Gastrocnemius medialis (tissue), 4 donors: ENCODE measurements around the gene KIAA0040. TPM values are rescaled to one million over a fixed set of nuclear protein-coding genes. Genes with fewer than 3 reads are reported as not detected.

Source experiments
- ATAC-seq, 2 donors: fragments of 150-250 bp; one replicate each; pipeline ENCODE4 v1.9.1; 2016
- DNase-seq, 2 donors: peaks; one replicate each; pipeline ENCODE4 v3.0.0-alpha.2; 2019
- H3K27ac ChIP-seq, 4 donors: fragments of 200-600 bp; sonication (generic); 1 replicate in 1 of 4; 2 replicates in 3 of 4; pipeline ENCODE4 v1.5.1; 2016 to 2018; ENCODE audit warnings: mild to moderate bottlenecking in 2 of 4, moderate library complexity in 1 of 4
- H3K27me3 ChIP-seq, 3 donors: fragments of 200-600 bp; sonication (generic) in 2 of 3; 1 replicate in 1 of 3; 2 replicates in 2 of 3; pipeline versions ENCODE4 v1.5.1 to v1.6.0; 2016 to 2019; ENCODE audit warnings: mild to moderate bottlenecking in 1 of 3, moderate library complexity in 1 of 3
- H3K36me3 ChIP-seq, 2 donors: fragments of 200-600 bp; sonication (generic) in 1 of 2; one replicate each; pipeline ENCODE4 v1.5.1; 2017 to 2018
- H3K4me1 ChIP-seq, 2 donors: fragments of 200-600 bp; sonication (generic) in 1 of 2; one replicate each; pipeline ENCODE4 v1.5.1; 2016 to 2017; ENCODE audit warnings: mild to moderate bottlenecking in 2 of 2
- H3K4me3 ChIP-seq, 4 donors: fragments of 200-600 bp; sonication (generic) in 3 of 4; 1 replicate in 1 of 4; 2 replicates in 3 of 4; pipeline ENCODE4 v1.5.1; 2016 to 2019; ENCODE audit warnings: mild to moderate bottlenecking in 2 of 4
- H3K9me3 ChIP-seq, 3 donors: fragments of 200-600 bp; sonication (generic) in 2 of 3; 1 replicate in 1 of 3; 2 replicates in 2 of 3; pipeline ENCODE4 v1.5.1; 2016 to 2019
- CTCF ChIP-seq, 5 experiments: fragments of 450-650 bp in 3 of 5; fragments of 200-600 bp in 2 of 5; sonication (generic) in 2 of 5; IDR thresholded peaks in 4 of 5; conservative IDR thresholded peaks in 1 of 5; 1 replicate in 4 of 5; 2 replicates in 1 of 5; pipeline ENCODE4 v1.5.1; 2016 to 2019; ENCODE audit warnings: antibody characterized with exemption in 5 of 5, mild to moderate bottlenecking in 3 of 5, moderate library complexity in 3 of 5
- POLR2A ChIP-seq, 2 donors: fragments of 450-650 bp; IDR thresholded peaks; one replicate each; pipeline ENCODE4 v1.6.1; 2017; ENCODE audit warnings: antibody characterized with exemption in 2 of 2, mild to moderate bottlenecking in 2 of 2, moderate library complexity in 2 of 2
- in situ Hi-C, 4 donors: fragments of 200-750 bp; cut with MboI; loops; one replicate each; pipeline versions ENCODE4 v1.15.0 to v1.8.0; 2017; ENCODE audit warnings: low sequenced_read_pairs in 4 of 4
- intact Hi-C: fragments of 100-400 bp; cut with DNase I; formaldehyde crosslinking; loops from one replicate; pipeline ENCODE4 v1.15.1; 2023; ENCODE audit warnings: low total_unique reads
- total RNA-seq, 4 donors: library from RNA; depleted of rRNA; stranded (reverse); fragments of >200 nt; gene quantifications; one replicate each; pipeline versions ENCODE4 v1.1.0 to v1.2.3, GENCODE V29; 2016

KIAA0040 gene
- total RNA-seq, 4 donors from 2014 or later, result 17.5 to 33.1 (median 19.5) TPM

GRCh38 chr1:175166746-175167145 is 25.8 kb downstream of the KIAA0040 start:
- intact Hi-C loops, result no loop called here

DNA sequence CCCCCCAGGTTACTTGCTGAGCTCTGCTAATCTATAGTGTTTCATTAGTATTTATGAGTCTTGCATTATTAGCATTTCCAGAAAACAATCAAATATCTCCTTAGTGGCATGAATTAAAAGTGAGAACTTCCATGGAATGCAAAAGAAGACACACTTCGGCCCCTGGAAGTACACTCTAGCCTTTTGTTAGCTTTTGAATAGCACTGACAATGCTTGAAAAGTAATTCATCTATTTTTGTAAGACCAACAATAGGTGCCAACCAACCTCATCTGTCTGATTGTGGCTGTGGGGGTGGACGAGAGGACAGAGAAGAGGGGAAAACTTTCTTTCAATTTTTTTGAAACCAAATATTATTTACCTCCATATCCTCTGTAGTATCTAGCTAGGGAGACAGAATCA is 27.8 kb downstream of the KIAA0040 start:
- Histone ChIP-seq H3K27me3 (no peaks in the 10 kb centered on the region), H3K9me3 (no peaks in the 10 kb centered on the region), H3K27ac (no peak overlapping the region), H3K36me3 (peaks cover 0 to 27% of the 10 kb centered on the region in 2 donors), H3K4me1 (no peaks in the 10 kb centered on the region), H3K4me3 (no peak overlapping the region)
- in situ Hi-C loops (loop anchor here in 2 of 4 donors (25.0 kb wide), 1 partner anchor 898 kb away; no protein-coding TSS in a partner anchor), intact Hi-C loops (no loop called here)
- no peak for TF ChIP-seq CTCF (IDR thresholded peaks at IDR 0.05 in 4 of 5, conservative IDR thresholded peaks at IDR 0.05 in 1 of 5)
- TF ChIP-seq POLR2A (IDR thresholded peaks at IDR 0.05), result no peak
- ATAC-seq (no peak), DNase-seq (no peak)

More at GRCh38 chr1:175166746-175167145, 25.8 kb downstream of the KIAA0040 start:
- Histone ChIP-seq H3K27me3 (no peaks in the 10 kb centered on the region), H3K9me3 (no peaks in the 10 kb centered on the region), H3K36me3 (peaks cover 0 to 18% of the 10 kb centered on the region in 2 donors), H3K4me1 (no peaks in the 10 kb centered on the region), H3K27ac (no peak overlapping the region), H3K4me3 (no peak overlapping the region)
- TF ChIP-seq CTCF (IDR thresholded peaks at IDR 0.05 in 4 of 5, conservative IDR thresholded peaks at IDR 0.05 in 1 of 5), result no peak
- no peak for TF ChIP-seq POLR2A (IDR thresholded peaks at IDR 0.05)
- DNase-seq, result no peak
- ATAC-seq, result no peak
- in situ Hi-C loops, result loop anchor here in 2 of 4 donors (25.0 kb wide), 1 partner anchor 896 kb away; no protein-coding TSS in a partner anchor

GRCh38 chr1:175163702-175164101 is 28.9 kb downstream of the KIAA0040 start:
- H3K4me3 ChIP-seq, result no peak overlapping the region
- intact Hi-C loops, result no loop called here

GRCh38 chr1:175162955-175163354 is 29.6 kb downstream of the KIAA0040 start:
- Histone ChIP-seq H3K9me3 (no peaks in the 10 kb centered on the region), H3K27ac (no peak overlapping the region), H3K4me1 (no peaks in the 10 kb centered on the region), H3K27me3 (no peaks in the 10 kb centered on the region), H3K36me3 (peaks cover 0 to 30% of the 10 kb centered on the region in 2 donors), H3K4me3 (no peak overlapping the region)
- no peak for ATAC-seq
- in situ Hi-C loops, result loop anchor here in 2 of 4 donors (25.0 kb wide), 1 partner anchor 899 kb away; no protein-coding TSS in a partner anchor
- TF ChIP-seq POLR2A (IDR thresholded peaks at IDR 0.05) (no peak), CTCF (IDR thresholded peaks at IDR 0.05 in 4 of 5, conservative IDR thresholded peaks at IDR 0.05 in 1 of 5) (no peak)
- intact Hi-C loops, result no loop called here
- DNase-seq, result no peak

More at GRCh38 chr1:175163702-175164101, 28.9 kb downstream of the KIAA0040 start:
- ATAC-seq (no peak), DNase-seq (no peak)
- H3K4me1 ChIP-seq, result no peaks in the 10 kb centered on the region
- in situ Hi-C loops, result loop anchor here in 2 of 4 donors (25.0 kb wide), 1 partner anchor 899 kb away; no protein-coding TSS in a partner anchor
- no peak overlapping the region for H3K27ac ChIP-seq
- H3K36me3 ChIP-seq, result peaks cover 0 to 30% of the 10 kb centered on the region in 2 donors
- no peaks in the 10 kb centered on the region for H3K27me3 ChIP-seq
- TF ChIP-seq CTCF (IDR thresholded peaks at IDR 0.05 in 4 of 5, conservative IDR thresholded peaks at IDR 0.05 in 1 of 5), result no peak
- no peak for TF ChIP-seq POLR2A (IDR thresholded peaks at IDR 0.05)
- H3K9me3 ChIP-seq, result no peaks in the 10 kb centered on the region
